ENCODE measurements around the gene CHI3L1. TPM values are rescaled to one million over a fixed set of nuclear protein-coding genes. Genes with fewer than 3 reads are reported as not detected.

CHI3L1 gene
- total RNA-seq, 1 experiment from 2014 or later, result not detected

GRCh38 chr1:203177470-203178039, 8.9 kb downstream of the CHI3L1 start:
- intact Hi-C loops (cut with micrococcal nuclease), result no loop called here
- POLR2A ChIA-PET, result no interaction called here
- peaks cover 31 to 75% of the 10 kb centered on the region in 2 experiments for H3K4me1 ChIP-seq (ENCODE audit: control insufficient read depth in 1 of 2, insufficient read depth in 2 of 2, low read length in 2 of 2)
- ATAC-seq, result peak; percentile 75
- peak overlapping the region; percentile 84 for H3K4me2 ChIP-seq (ENCODE audit: low read length)
- peak overlapping the region; percentile 6 to 37 for H3K4me3 ChIP-seq (replicated peaks in 1 of 2; ENCODE audit: low read depth in 1 of 2, low read length in 2 of 2)
- no TSS peak for BruUV-seq (replicated peaks)
- H3K79me2 ChIP-seq (ENCODE audit: insufficient read depth, low read length), result no peaks in the 10 kb centered on the region
- no peak overlapping the region for H2AFZ ChIP-seq (ENCODE audit: low read depth, low read length, poor library complexity, severe bottlenecking)
- H3K27ac ChIP-seq (ENCODE audit: low read depth, low read length), result peak overlapping the region; percentile 50
- no peaks in the 10 kb centered on the region for H3K9me3 ChIP-seq (ENCODE audit: control insufficient read depth in 1 of 2, insufficient read depth in 1 of 2, low read depth in 1 of 2, low read length in 2 of 2)
- no peaks in the 10 kb centered on the region for H3K36me3 ChIP-seq (ENCODE audit: control insufficient read depth in 1 of 2, insufficient read depth in 2 of 2, low read length in 2 of 2)
- peak; percentile 61; the same call in 1 of the 2 replicates for TF ChIP-seq FOSL1 (IDR thresholded peaks at IDR 0.05; ENCODE audit: low read depth)
- no peak for TF ChIP-seq ZFX (IDR thresholded peaks at IDR 0.05)
- TF ChIP-seq MAX (IDR thresholded peaks at IDR 0.05), result no peak
- no peak for TF ChIP-seq SRF (IDR thresholded peaks at IDR 0.05; ENCODE audit: low read depth)
- no peak for TF ChIP-seq EGR1 (IDR thresholded peaks at IDR 0.05; ENCODE audit: low read depth)
- peak overlapping the region; percentile 36 for H3K9ac ChIP-seq (ENCODE audit: low read length)
- CTCF ChIA-PET, result interaction anchor here (1.5 kb wide), 1 partner anchor 50 kb away, joined by 4 read pairs; the partner anchor contains the start of gene ADORA1
- H3K27me3 ChIP-seq (ENCODE audit: insufficient read depth, low read length), result no peaks in the 10 kb centered on the region
- RAD21 ChIA-PET (ENCODE audit: low non-redundant PET in 1 of 2, low total read pairs in 2 of 2, uncharacterized antibody in 2 of 2, unreplicated experiment in 2 of 2), result interaction anchor here in 1 of 2 experiments (1.2 kb wide), 1 partner anchor 38 kb away, joined by 5 read pairs; no protein-coding TSS in a partner anchor
- DNase-seq (ENCODE audit: low read depth, low spot score), result peak; percentile 8
- H4K20me1 ChIP-seq (ENCODE audit: insufficient read depth), result no peaks in the 10 kb centered on the region
- H3K9me2 ChIP-seq (ENCODE audit: insufficient read depth), result no peaks in the 10 kb centered on the region

- no peak overlapping the region for H2AFZ ChIP-seq (ENCODE audit: low read depth, low read length, poor library complexity, severe bottlenecking)
- H3K9me2 ChIP-seq (ENCODE audit: insufficient read depth), result no peaks in the 10 kb centered on the region
- H3K36me3 ChIP-seq (ENCODE audit: control insufficient read depth in 1 of 2, insufficient read depth in 2 of 2, low read length in 2 of 2), result no peaks in the 10 kb centered on the region
- no peaks in the 10 kb centered on the region for H3K9me3 ChIP-seq (ENCODE audit: control insufficient read depth in 1 of 2, insufficient read depth in 1 of 2, low read depth in 1 of 2, low read length in 2 of 2)
- intact Hi-C loops (cut with micrococcal nuclease), result no loop called here
- ChIA-PET CTCF (interaction anchor here (1.5 kb wide), 1 partner anchor 49 kb away, joined by 4 read pairs; the partner anchor contains the start of gene ADORA1), POLR2A (no interaction called here), RAD21 (ENCODE audit: low non-redundant PET in 1 of 2, low total read pairs in 2 of 2, uncharacterized antibody in 2 of 2, unreplicated experiment in 2 of 2) (interaction anchor here in 1 of 2 experiments (1.2 kb wide), 1 partner anchor 39 kb away, joined by 5 read pairs; no protein-coding TSS in a partner anchor)
- no peak for ATAC-seq
- peak overlapping the region; percentile 36; the same call in 1 of the 2 replicates for H3K9ac ChIP-seq (ENCODE audit: low read length)
- TF ChIP-seq CTCF (IDR thresholded peaks at IDR 0.05 in 2 of 3, conservative IDR thresholded peaks at IDR 0.05 in 1 of 3; ENCODE audit: borderline replicate concordance in 1 of 3, insufficient read depth in 1 of 3, low read depth in 2 of 3, low read length in 2 of 3) (0 out of 6 replicates have a peak, but pooled peaks of 1 of the 3 experiments have one; percentile 7), TCF7L2 (IDR thresholded peaks at IDR 0.05; ENCODE audit: borderline replicate concordance, extremely low read depth, insufficient read depth, insufficient read length) (no peak)
- H3K4me3 ChIP-seq (replicated peaks in 1 of 2; ENCODE audit: low read depth in 1 of 2, low read length in 2 of 2), result peak overlapping the region in 1 of 2 experiments; percentile 37; a peak in 2 of 4 replicates
- BruUV-seq (replicated peaks), result no TSS peak
- no peaks in the 10 kb centered on the region for H3K27me3 ChIP-seq (ENCODE audit: insufficient read depth, low read length)
- H3K27ac ChIP-seq (ENCODE audit: low read depth, low read length), result peak overlapping the region; percentile 50
- no peaks in the 10 kb centered on the region for H3K79me2 ChIP-seq (ENCODE audit: insufficient read depth, low read length)
- H3K4me1 ChIP-seq (ENCODE audit: control insufficient read depth in 1 of 2, insufficient read depth in 2 of 2, low read length in 2 of 2), result peaks cover 32 to 80% of the 10 kb centered on the region in 2 experiments
- H3K4me2 ChIP-seq (ENCODE audit: low read length), result peak overlapping the region; percentile 84
- H4K20me1 ChIP-seq (ENCODE audit: insufficient read depth), result no peaks in the 10 kb centered on the region
- no peak for DNase-seq (ENCODE audit: low read depth, low spot score)
These were observed 9.5 kb downstream of the CHI3L1 start for GRCh38 chr1:203177036-203177405.
